ENCODE measurements around the gene TMEM183A. TPM values are rescaled to one million over a fixed set of nuclear protein-coding genes. Genes with fewer than 3 reads are reported as not detected.

Gene TMEM183A
- 44.9 and 55.6 TPM in 2 replicates for total RNA-seq

GRCh38 chr1:203006948-203007871 lies at the start of gene TMEM183A:
TSS of gene TMEM183A (plus strand) at chr1:203007374. CDS start at chr1:203007466, 92 bp downstream.

GRCh38 chr1:202957733-202958543 lies 49.2 kb upstream of the TMEM183A start, which contains the start of gene ADIPOR1:
TSS of gene ADIPOR1 (minus strand) at chr1:202958312. CDS start at chr1:202951070, 7,242 bp downstream.

GRCh38 chr1:203026031-203026665 lies 19.0 kb downstream of the TMEM183A start, which contains the start of gene PPFIA4:
TSS of gene PPFIA4 (plus strand) at chr1:203026491. CDS start at chr1:203039009, 12,518 bp downstream.

Other genes starting within 250 kb of the TMEM183A start
- gene KDM5B, start 199.0 kb upstream of the TMEM183A start, total RNA-seq: 44.7 and 56.7 TPM in 2 replicates
- gene PCAT6, start 196.4 kb upstream of the TMEM183A start, total RNA-seq: 3.8 TPM in 1 of 2 replicates, not detected in the other
- 5.7 and 6.3 TPM in 2 replicates for gene RABIF, start 118.2 kb upstream of the TMEM183A start, total RNA-seq
- gene KLHL12, start 80.1 kb upstream of the TMEM183A start, total RNA-seq: 9.3 and 11.2 TPM in 2 replicates
- gene ADIPOR1, start 49.1 kb upstream of the TMEM183A start, total RNA-seq: 43.6 and 46.7 TPM in 2 replicates
- 35.6 and 40.4 TPM in 2 replicates for gene CYB5R1, start 40.1 kb upstream of the TMEM183A start, total RNA-seq
- gene PPFIA4, start 19.1 kb downstream of the TMEM183A start, total RNA-seq: 4.2 and 10.1 TPM in 2 replicates
- gene MYOG, start 78.6 kb downstream of the TMEM183A start, total RNA-seq: not detected in 2 replicates
- gene ADORA1, start 120.4 kb downstream of the TMEM183A start, total RNA-seq: 8.8 and 11.3 TPM in 2 replicates
- gene MYBPH, start 168.5 kb downstream of the TMEM183A start, total RNA-seq: 1.0 and 1.3 TPM in 2 replicates
- 2,798 and 3,366 TPM in 2 replicates for gene CHI3L1, start 179.3 kb downstream of the TMEM183A start, total RNA-seq
- gene CHIT1, start 222.3 kb downstream of the TMEM183A start, total RNA-seq: not detected in 2 replicates